ENCODE results near the gene TUNAR. TPM values are rescaled to one million over a fixed set of nuclear protein-coding genes. Genes with fewer than 3 reads are reported as not detected.
A peak's percentile ranks its signal among the peaks of the same experiment; 100 is the strongest.

TUNAR gene
- total RNA-seq (not detected), polyA plus RNA-seq (not detected), total RNA-seq (0 reads per million in 6 experiments)

DNA sequence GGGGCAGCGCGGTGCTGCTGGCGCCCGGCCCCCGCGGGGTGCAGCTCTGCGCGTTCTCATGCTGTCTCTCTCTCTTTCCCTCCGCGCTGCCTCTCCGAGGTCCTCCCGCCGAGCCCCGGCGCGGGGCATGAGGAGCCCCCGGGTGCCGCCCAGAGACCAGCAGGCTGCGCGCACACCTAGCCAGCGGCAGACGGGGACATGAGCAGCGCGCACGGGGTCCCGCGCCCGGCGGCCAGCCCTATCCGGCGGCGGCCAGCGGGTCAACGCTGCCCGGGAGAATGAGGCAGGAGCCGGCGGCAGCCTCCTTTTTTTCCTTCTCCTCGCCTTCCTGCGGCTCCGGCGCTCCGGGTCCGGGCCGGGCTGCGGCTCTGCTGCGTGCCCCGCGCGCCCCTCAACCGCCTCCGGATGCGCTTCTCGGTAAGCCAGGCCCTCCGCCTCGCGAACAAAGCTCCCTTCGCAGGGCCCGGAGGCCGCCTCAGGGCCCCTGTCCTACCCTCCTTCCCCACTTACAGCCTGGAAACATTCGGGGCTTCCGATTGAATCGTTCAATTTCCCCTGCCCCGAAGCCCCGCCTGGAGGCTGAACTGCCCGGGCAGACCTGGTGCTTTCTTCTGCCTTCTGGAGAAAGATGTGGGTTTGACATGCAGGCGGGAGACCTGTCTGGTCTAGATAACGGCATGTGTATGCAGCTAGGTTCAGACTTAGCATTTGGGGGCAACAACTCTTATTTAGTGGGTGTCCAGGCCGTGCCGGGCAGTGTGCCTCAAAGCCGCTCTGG lies at the start of gene TUNAR:
Gene TUNAR, plus strand, starts transcription at position 72 of the 778 bp plus-strand sequence.
- peaks cover 2 to 10% (median 6%) of the 10 kb centered on the region in 4 donors for H3K4me1 Mint-ChIP-seq
- POLR2A ChIA-PET: no interaction called here
- DNase-seq (no peak), ATAC-seq (no peak)
- H3K4me3 Mint-ChIP-seq: peak within 1 kb of the TSS in 7 of 10 donors; percentile 26 to 59 (median 47)
- H3K27ac Mint-ChIP-seq: no peak within 1 kb of the TSS
- peaks cover 17 to 69% (median 41%) of the 10 kb centered on the region in 5 donors for H3K27me3 Mint-ChIP-seq
- peaks cover 0 to 3% (median 0%) of the 10 kb centered on the region in 9 donors for H3K9me3 Mint-ChIP-seq
- H3K36me3 Mint-ChIP-seq: peaks cover 0 to 8% (median 0%) of the 10 kb centered on the region in 3 donors

GRCh38 chr14:95828649-95829265 lies 47.9 kb upstream of the TUNAR start:
- POLR2A ChIA-PET: no interaction called here
- H3K36me3 Mint-ChIP-seq: no peaks in the 10 kb centered on the region
- peaks cover 9 to 63% (median 31%) of the 10 kb centered on the region in 5 donors for H3K27me3 Mint-ChIP-seq
- H3K27ac Mint-ChIP-seq: no peak overlapping the region
- no peak for ATAC-seq
- H3K4me3 Mint-ChIP-seq: no peak overlapping the region
- peaks cover 0 to 3% (median 0%) of the 10 kb centered on the region in 9 donors for H3K9me3 Mint-ChIP-seq
- H3K4me1 Mint-ChIP-seq: peaks cover 0 to 2% (median 0%) of the 10 kb centered on the region in 4 donors
- no peak for DNase-seq

DNA sequence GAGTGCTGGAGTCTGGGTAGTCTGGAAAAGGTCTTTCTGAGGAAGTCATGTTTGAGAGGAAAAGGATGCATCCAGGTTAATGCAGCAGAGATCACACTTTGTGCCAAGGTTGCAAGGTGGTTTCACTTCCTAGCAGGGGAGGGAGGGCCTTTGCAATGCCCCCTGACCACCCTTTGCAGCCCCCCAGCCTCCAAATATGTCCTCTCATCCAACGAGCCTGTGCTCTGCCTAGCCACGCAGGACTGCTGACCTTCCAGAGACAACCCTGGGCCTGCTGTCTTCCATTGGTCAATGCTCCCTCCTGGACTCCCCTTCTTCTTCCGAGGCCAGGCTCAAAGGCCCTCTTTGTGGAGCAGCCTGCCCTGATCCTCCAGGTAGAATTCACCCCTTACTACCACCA lies 47.3 kb upstream of the TUNAR start:
- H3K27me3 Mint-ChIP-seq: peaks cover 9 to 64% (median 31%) of the 10 kb centered on the region in 5 donors
- no peak overlapping the region for H3K27ac Mint-ChIP-seq
- POLR2A ChIA-PET: no interaction called here
- H3K36me3 Mint-ChIP-seq: no peaks in the 10 kb centered on the region
- H3K4me1 Mint-ChIP-seq: peaks cover 0 to 2% (median 0%) of the 10 kb centered on the region in 4 donors
- DNase-seq: no peak
- H3K9me3 Mint-ChIP-seq: peaks cover 0 to 3% (median 0%) of the 10 kb centered on the region in 9 donors
- no peak for ATAC-seq
- no peak overlapping the region for H3K4me3 Mint-ChIP-seq

DNA sequence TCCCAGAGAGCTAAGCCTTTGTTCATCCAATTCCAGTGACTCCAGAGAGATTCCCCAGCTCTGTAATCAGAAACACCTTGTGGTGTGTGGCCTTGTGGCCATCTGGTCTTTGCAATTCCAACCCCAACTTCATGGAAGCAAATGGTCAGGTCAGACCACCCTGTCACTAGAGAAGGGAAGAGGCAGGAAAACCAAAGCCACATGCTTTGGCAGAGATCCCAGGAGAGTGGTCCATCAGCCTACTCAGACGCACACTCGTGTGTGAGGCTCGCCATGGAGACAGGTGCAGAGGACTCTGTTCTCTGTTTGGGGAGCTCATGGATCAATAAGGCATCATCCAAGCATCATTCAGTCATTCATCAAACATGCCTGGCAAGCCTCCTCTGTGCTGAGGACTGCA lies 46.2 kb upstream of the TUNAR start:
- POLR2A ChIA-PET: no interaction called here
- Mint-ChIP-seq H3K4me3 (no peak overlapping the region), H3K36me3 (no peaks in the 10 kb centered on the region), H3K4me1 (peaks cover 0 to 3% (median 1%) of the 10 kb centered on the region in 4 donors), H3K27ac (no peak overlapping the region), H3K9me3 (peaks cover 0 to 3% (median 0%) of the 10 kb centered on the region in 9 donors), H3K27me3 (peaks cover 9 to 64% (median 31%) of the 10 kb centered on the region in 5 donors)
- ATAC-seq (no peak), DNase-seq (no peak)

DNA sequence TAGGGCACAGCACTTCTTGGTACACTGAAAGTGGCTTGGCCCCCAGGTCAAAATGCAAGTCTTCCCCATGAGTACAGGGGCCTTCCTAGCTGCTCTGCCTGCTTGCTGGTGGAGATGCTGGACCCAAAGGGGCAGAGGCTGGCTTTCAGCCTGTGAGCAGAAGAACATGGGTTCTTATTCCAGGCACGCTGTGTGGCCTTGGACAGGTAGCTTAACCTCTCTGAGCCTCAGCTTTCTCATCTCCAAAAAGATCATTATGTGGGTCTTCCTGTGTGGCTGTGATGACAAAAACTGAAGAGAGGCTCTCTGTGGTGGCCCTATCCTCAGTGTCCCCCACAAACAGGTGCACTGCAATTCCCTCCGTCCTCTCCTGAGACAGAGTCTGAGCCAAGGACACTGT lies 45.6 kb upstream of the TUNAR start:
- Mint-ChIP-seq H3K27ac (no peak overlapping the region), H3K9me3 (peaks cover 0 to 6% (median 0%) of the 10 kb centered on the region in 9 donors), H3K4me3 (no peak overlapping the region), H3K27me3 (peaks cover 9 to 64% (median 31%) of the 10 kb centered on the region in 5 donors), H3K36me3 (no peaks in the 10 kb centered on the region), H3K4me1 (peaks cover 0 to 4% (median 2%) of the 10 kb centered on the region in 4 donors)
- POLR2A ChIA-PET: no interaction called here
- DNase-seq (no peak), ATAC-seq (no peak)

GRCh38 chr14:95831468-95831867 lies 45.2 kb upstream of the TUNAR start:
- H3K9me3 Mint-ChIP-seq: peaks cover 0 to 6% (median 0%) of the 10 kb centered on the region in 9 donors
- peaks cover 9 to 64% (median 31%) of the 10 kb centered on the region in 5 donors for H3K27me3 Mint-ChIP-seq
- H3K36me3 Mint-ChIP-seq: no peaks in the 10 kb centered on the region
- no peak for DNase-seq
- no peak overlapping the region for H3K4me3 Mint-ChIP-seq
- peaks cover 0 to 4% (median 2%) of the 10 kb centered on the region in 4 donors for H3K4me1 Mint-ChIP-seq
- POLR2A ChIA-PET: no interaction called here
- no peak for ATAC-seq
- H3K27ac Mint-ChIP-seq: no peak overlapping the region

DNA sequence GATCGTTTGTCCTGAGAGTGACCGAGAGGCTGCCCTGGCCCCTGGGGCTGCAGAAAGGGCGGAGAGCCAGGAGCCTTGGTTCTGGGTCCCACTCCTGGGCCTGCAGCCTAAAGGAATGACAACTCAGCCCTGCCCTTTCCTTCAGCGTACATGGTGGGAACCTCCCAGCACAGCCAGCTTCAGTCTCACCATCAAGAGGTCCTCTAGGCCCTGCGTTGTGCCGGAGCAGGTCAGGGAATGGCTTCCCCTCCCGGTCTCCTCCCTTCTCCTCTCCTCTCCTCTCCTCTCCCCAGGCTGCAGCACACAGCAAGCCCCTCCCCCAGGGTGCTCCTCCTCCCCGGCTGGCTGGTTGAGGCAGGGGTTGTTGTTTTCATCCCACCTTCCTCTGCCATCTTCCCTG lies 44.6 kb upstream of the TUNAR start:
- no peak for ATAC-seq
- POLR2A ChIA-PET: no interaction called here

DNA sequence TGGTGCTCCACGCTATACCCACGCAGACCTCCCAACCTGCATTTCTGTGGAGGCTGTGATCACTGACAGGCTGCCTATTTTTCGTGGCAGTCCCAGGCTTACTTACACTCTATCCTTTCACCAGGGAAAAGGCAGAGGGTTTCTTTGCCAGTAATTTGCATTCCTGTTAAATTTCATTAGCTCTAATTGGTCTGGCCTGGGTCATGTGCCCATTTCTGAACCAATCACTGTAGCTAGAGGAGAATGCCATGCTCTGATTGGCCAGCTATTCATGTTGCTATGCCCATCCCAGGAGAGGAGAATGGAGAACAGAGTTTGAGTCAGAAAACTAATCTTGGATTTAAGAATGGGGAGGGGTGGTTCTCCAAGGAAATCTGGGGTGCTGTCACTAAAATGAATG lies 43.2 kb upstream of the TUNAR start:
- no peak overlapping the region for H3K4me3 Mint-ChIP-seq
- no peak overlapping the region for H3K27ac Mint-ChIP-seq
- peaks cover 0 to 4% (median 2%) of the 10 kb centered on the region in 4 donors for H3K4me1 Mint-ChIP-seq
- H3K36me3 Mint-ChIP-seq: no peaks in the 10 kb centered on the region
- DNase-seq: no peak
- ATAC-seq: no peak
- POLR2A ChIA-PET: no interaction called here
- H3K27me3 Mint-ChIP-seq: peaks cover 11 to 52% (median 31%) of the 10 kb centered on the region in 5 donors
- H3K9me3 Mint-ChIP-seq: peaks cover 0 to 7% (median 2%) of the 10 kb centered on the region in 9 donors

More for the DNA sequence above, 44.6 kb upstream of the TUNAR start:
- Mint-ChIP-seq H3K27me3 (peaks cover 9 to 64% (median 31%) of the 10 kb centered on the region in 5 donors), H3K27ac (no peak overlapping the region), H3K36me3 (no peaks in the 10 kb centered on the region), H3K4me1 (peaks cover 0 to 4% (median 2%) of the 10 kb centered on the region in 4 donors), H3K9me3 (peaks cover 0 to 6% (median 0%) of the 10 kb centered on the region in 9 donors), H3K4me3 (no peak overlapping the region)
- no peak for DNase-seq

GRCh38 chr14:95834496-95834895 lies 42.1 kb upstream of the TUNAR start:
- peaks cover 12 to 41% (median 27%) of the 10 kb centered on the region in 5 donors for H3K27me3 Mint-ChIP-seq
- no peaks in the 10 kb centered on the region for H3K36me3 Mint-ChIP-seq
- no peak overlapping the region for H3K4me3 Mint-ChIP-seq
- H3K27ac Mint-ChIP-seq: no peak overlapping the region
- ATAC-seq: no peak
- POLR2A ChIA-PET: no interaction called here
- H3K4me1 Mint-ChIP-seq: peaks cover 0 to 4% (median 2%) of the 10 kb centered on the region in 4 donors
- no peak for DNase-seq
- H3K9me3 Mint-ChIP-seq: peaks cover 0 to 7% (median 2%) of the 10 kb centered on the region in 9 donors

- POLR2A ChIA-PET: no interaction called here
- ATAC-seq (no peak), DNase-seq (no peak)
- Mint-ChIP-seq H3K4me1 (peaks cover 0 to 4% (median 2%) of the 10 kb centered on the region in 4 donors), H3K9me3 (peaks cover 0 to 7% (median 2%) of the 10 kb centered on the region in 9 donors), H3K27ac (no peak overlapping the region), H3K4me3 (no peak overlapping the region), H3K27me3 (peaks cover 9 to 34% (median 27%) of the 10 kb centered on the region in 5 donors), H3K36me3 (no peaks in the 10 kb centered on the region)
Measured at GRCh38 chr14:95835121-95835730, 41.4 kb upstream of the TUNAR start.

GRCh38 chr14:95838862-95839261 lies 37.8 kb upstream of the TUNAR start:
- no peak for ATAC-seq
- DNase-seq: no peak
- Mint-ChIP-seq H3K36me3 (no peaks in the 10 kb centered on the region), H3K4me3 (no peak overlapping the region), H3K9me3 (peaks cover 0 to 7% (median 2%) of the 10 kb centered on the region in 9 donors), H3K27ac (no peak overlapping the region), H3K27me3 (peaks cover 5 to 17% (median 15%) of the 10 kb centered on the region in 5 donors), H3K4me1 (peaks cover 0 to 4% (median 1%) of the 10 kb centered on the region in 4 donors)
- POLR2A ChIA-PET: no interaction called here

DNA sequence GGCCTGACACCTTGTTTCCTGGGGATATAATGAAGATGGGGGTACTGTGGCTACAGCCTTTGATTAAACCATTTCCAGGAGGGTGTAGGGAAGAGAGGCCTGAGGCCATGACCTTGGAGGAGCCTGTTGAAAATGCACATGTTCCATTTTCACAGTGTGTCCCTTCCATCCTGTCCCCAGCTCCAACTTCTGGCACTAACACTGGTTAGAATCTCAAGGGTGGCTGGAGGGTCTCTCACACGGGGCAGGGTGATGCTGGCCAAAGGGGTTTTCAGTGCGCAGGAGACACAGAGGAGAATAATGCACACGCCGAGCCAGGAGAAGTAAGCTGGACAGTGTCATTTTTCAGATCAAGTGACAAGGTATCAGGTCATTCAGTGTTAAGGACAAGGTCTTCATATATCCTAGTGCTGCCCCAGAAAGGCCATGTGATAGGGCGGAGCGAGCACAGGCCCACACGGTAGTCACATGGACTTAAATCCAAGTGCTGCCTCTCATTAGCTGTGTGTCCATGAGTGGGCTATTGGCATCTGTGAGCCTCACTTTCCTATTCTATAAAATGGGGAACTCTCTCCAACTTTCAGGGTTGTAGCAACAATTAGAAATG lies 36.4 kb upstream of the TUNAR start:
- Mint-ChIP-seq H3K4me3 (no peak overlapping the region), H3K9me3 (peaks cover 0 to 7% (median 2%) of the 10 kb centered on the region in 9 donors), H3K36me3 (no peaks in the 10 kb centered on the region), H3K4me1 (peaks cover 0 to 4% (median 1%) of the 10 kb centered on the region in 4 donors), H3K27me3 (peaks cover 7 to 19% (median 17%) of the 10 kb centered on the region in 5 donors), H3K27ac (no peak overlapping the region)
- POLR2A ChIA-PET: no interaction called here
- no peak for ATAC-seq
- DNase-seq: no peak

All from naive thymus-derived CD8-positive, alpha-beta T cell (primary cell).